ENCODE results near the gene SNRPA.

GRCh38 chr19:40739030-40739839, 11.8 kb upstream of the SNRPA start:
- no peak for TF ChIP-seq CTCF (IDR thresholded peaks at IDR 0.05)
- no peak for TF ChIP-seq POLR2AphosphoS5 (IDR thresholded peaks at IDR 0.05)
- TF ChIP-seq POLR2A (IDR thresholded peaks at IDR 0.05): no peak

All from breast epithelium (tissue), 3 donors.